Mucosa of rectum (tissue), 2 donors: ENCODE measurements around the gene HSFX2.
"Not testable (repeated sequence)": the region's sequence is repeated elsewhere in the genome, so short reads cannot be mapped to it uniquely, and the experiment has no call there.

ENCODE experiments used
- H3K27ac ChIP-seq, 2 donors: one replicate each; pipeline ENCODE4 v1.7.0; 2013; ENCODE audit warnings: inconsistent platforms in 2 of 2, low read depth in 2 of 2, low read length in 2 of 2
- H3K27me3 ChIP-seq, 2 donors: one replicate each; pipeline ENCODE4 v1.7.0; 2013; ENCODE audit warnings: low read length in 2 of 2; ENCODE audit not compliant: control insufficient read depth in 2 of 2, insufficient read depth in 2 of 2
- H3K36me3 ChIP-seq, 2 donors: one replicate each; pipeline ENCODE4 v1.7.0; 2013; ENCODE audit warnings: low read length in 2 of 2; ENCODE audit not compliant: control insufficient read depth in 2 of 2, insufficient read depth in 2 of 2
- H3K4me1 ChIP-seq, 2 donors: one replicate each; pipeline ENCODE4 v1.7.0; 2013; ENCODE audit warnings: low read length in 2 of 2, mild to moderate bottlenecking in 1 of 2; ENCODE audit not compliant: control insufficient read depth in 2 of 2, insufficient read depth in 2 of 2
- H3K4me3 ChIP-seq, 2 donors: one replicate each; pipeline ENCODE4 v1.7.0; 2013; ENCODE audit warnings: low read length in 2 of 2
- H3K9ac ChIP-seq, 2 donors: one replicate each; pipeline ENCODE4 v1.7.0; 2013; ENCODE audit warnings: low read length in 2 of 2, low read depth in 1 of 2, mild to moderate bottlenecking in 1 of 2
- H3K9me3 ChIP-seq, 2 donors: one replicate each; pipeline ENCODE4 v1.7.0; 2013; ENCODE audit warnings: low read length in 2 of 2; ENCODE audit not compliant: control insufficient read depth in 2 of 2
- donor health status: healthy.
- donor health status: Normal muscosa, but diverticular disease.

The HSFX2 gene

DNA sequence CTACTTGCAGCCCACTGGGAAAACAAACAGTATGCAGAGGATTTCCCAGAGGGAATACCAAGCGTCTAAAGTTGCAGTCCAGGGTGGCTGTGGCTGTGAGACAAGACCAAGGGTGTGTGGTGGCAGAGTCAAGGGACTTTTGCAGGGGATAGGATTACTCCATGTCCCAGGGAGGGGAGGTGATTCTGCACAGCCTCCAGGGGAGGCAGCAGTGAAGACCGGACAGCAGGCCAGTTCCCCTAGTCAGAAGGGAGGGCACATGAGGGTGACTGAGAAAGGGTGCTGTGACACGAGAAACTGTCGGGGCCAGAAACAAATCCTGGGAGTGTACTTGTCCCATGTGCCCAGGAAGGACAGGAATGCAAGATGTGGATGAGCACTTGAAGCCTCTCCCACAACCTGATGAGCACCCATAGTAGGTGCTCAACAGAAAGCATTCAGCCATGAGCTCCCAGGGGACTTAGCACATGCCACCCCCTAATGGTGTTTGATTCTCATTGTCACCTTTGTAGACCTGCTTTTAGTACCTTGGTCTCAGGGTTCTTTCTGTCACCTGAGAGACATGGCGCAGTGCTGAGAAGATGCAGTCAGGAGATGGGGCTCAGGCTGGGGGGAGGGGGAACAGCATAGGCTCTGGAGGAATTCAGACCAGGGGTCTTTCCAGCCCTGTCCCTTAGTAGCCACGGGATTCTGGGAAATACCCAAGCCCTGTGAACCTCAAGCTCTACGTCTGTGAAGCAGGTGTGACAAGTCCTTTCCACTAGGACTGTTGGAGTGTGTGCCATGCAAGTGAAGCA lies 27.3 kb downstream of the HSFX2 start:
- Histone ChIP-seq H3K4me3 (no peak overlapping the region), H3K27ac (no peak overlapping the region), H3K4me1 (no peaks in the 10 kb centered on the region), H3K36me3 (no peaks in the 10 kb centered on the region), H3K27me3 (no peaks in the 10 kb centered on the region), H3K9ac (no peak overlapping the region), H3K9me3 (no peaks in the 10 kb centered on the region)

DNA sequence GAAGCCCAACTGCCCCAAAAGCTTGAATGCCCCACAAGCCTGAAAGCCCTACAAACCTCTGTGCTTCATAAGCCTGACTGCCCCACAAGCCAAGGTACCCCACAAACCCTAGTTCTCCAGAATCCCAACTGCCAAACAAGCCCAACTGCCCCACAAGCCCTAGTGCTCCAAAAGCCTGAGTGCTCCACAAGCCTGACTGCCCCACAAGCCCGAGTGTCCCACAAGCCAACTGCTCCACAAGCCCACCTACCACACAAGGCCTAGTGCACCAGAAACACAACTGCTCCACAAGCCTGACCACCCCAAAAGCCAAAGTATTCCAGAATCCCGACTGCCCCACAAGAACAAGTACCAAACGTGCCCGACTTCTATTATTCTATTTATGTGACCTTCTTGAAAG lies 31.8 kb downstream of the HSFX2 start:
- Histone ChIP-seq H3K4me3 (no peak overlapping the region), H3K36me3 (no peaks in the 10 kb centered on the region), H3K4me1 (no peaks in the 10 kb centered on the region), H3K27me3 (no peaks in the 10 kb centered on the region), H3K9me3 (no peaks in the 10 kb centered on the region), H3K27ac (no peak overlapping the region), H3K9ac (no peak overlapping the region)

- H3K9ac ChIP-seq, H3K4me3 ChIP-seq, H3K27ac ChIP-seq, H3K36me3 ChIP-seq, H3K27me3 ChIP-seq, H3K4me1 ChIP-seq, H3K9me3 ChIP-seq: not testable (repeated sequence)
These were observed 39.9 kb downstream of the HSFX2 start for GRCh38 chrX:149555251-149555650.

DNA sequence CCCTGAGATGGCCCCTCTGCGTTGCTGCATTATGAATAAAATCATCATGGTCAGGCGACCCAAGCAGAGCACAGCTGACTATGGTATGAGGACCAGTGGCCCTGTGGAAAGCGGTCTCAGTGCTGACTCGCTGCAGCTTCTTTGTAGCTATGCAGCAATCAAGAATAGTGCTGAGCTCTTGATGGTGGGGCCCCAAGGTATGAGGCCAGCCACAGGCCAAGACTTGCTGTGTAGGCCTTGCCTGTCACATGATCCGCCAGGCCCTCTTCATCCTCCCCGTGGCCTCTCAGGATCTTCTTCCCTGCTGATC lies 43.2 kb downstream of the HSFX2 start:
- H3K4me1 ChIP-seq, H3K36me3 ChIP-seq: not testable (repeated sequence)

GRCh38 chrX:149551245-149551938 lies 43.7 kb downstream of the HSFX2 start:
- H3K9ac ChIP-seq, H3K36me3 ChIP-seq, H3K4me3 ChIP-seq, H3K9me3 ChIP-seq, H3K27me3 ChIP-seq, H3K27ac ChIP-seq, H3K4me1 ChIP-seq: not testable (repeated sequence)

More for the DNA sequence above, 43.2 kb downstream of the HSFX2 start:
- not testable (repeated sequence) for H3K27me3 ChIP-seq, H3K4me3 ChIP-seq, H3K9me3 ChIP-seq, H3K27ac ChIP-seq, H3K9ac ChIP-seq

GRCh38 chrX:149550454-149550853 lies 44.7 kb downstream of the HSFX2 start:
- not testable (repeated sequence) for H3K27me3 ChIP-seq, H3K4me1 ChIP-seq, H3K9me3 ChIP-seq, H3K27ac ChIP-seq, H3K4me3 ChIP-seq, H3K36me3 ChIP-seq, H3K9ac ChIP-seq

DNA sequence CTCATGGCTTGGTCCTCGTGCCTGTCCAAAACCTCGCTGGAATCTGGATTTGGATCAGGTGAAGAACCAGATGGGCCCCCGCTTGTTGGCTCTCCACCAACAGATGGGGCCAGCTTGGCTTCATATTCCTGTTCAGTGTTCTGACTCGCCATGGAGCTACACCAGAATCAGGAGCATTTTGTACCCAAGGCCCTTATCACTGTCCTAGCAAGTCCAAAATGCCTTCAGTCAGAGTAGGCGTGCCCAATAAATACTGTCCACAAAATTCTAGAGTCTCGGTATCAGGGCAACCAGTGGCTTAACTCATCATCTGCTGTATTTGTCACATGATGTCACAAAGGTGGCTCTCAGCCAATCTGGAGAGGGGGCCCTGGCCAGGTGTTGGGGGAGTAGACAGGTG lies 45.4 kb downstream of the HSFX2 start, which contains the start of gene HSFX3:
HSFX3 (minus strand) TSS at position 224 of the 400 bp plus-strand sequence; CDS start at position 152, 72 bp downstream.
- H3K27ac ChIP-seq, H3K4me3 ChIP-seq, H3K9me3 ChIP-seq, H3K36me3 ChIP-seq, H3K9ac ChIP-seq, H3K4me1 ChIP-seq, H3K27me3 ChIP-seq: not testable (repeated sequence)

- H3K27me3 ChIP-seq, H3K4me1 ChIP-seq, H3K9ac ChIP-seq, H3K36me3 ChIP-seq, H3K4me3 ChIP-seq, H3K27ac ChIP-seq, H3K9me3 ChIP-seq: not testable (repeated sequence)
These were observed 47.3 kb downstream of the HSFX2 start for GRCh38 chrX:149547782-149548181.

DNA sequence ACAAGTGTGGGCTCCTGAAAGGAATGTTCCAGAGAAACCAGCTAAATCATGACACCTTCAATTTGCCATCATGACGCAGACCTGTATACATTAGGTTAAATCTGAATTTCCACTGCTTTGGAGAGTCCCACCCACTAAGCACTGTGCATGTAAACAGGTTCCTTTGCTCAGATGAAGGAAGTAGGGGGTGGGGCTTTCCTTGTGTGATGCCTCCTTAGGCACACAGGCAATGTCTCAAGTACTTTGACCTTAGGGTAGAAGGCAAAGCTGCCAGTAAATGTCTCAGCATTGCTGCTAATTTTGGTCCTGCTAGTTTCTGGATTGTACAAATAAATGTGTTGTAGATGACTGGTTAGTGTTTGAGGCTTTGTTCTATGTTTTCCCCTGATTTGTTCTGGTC lies 48.2 kb downstream of the HSFX2 start:
- H3K4me3 ChIP-seq, H3K36me3 ChIP-seq, H3K4me1 ChIP-seq, H3K9me3 ChIP-seq, H3K27ac ChIP-seq, H3K27me3 ChIP-seq, H3K9ac ChIP-seq: not testable (repeated sequence)

DNA sequence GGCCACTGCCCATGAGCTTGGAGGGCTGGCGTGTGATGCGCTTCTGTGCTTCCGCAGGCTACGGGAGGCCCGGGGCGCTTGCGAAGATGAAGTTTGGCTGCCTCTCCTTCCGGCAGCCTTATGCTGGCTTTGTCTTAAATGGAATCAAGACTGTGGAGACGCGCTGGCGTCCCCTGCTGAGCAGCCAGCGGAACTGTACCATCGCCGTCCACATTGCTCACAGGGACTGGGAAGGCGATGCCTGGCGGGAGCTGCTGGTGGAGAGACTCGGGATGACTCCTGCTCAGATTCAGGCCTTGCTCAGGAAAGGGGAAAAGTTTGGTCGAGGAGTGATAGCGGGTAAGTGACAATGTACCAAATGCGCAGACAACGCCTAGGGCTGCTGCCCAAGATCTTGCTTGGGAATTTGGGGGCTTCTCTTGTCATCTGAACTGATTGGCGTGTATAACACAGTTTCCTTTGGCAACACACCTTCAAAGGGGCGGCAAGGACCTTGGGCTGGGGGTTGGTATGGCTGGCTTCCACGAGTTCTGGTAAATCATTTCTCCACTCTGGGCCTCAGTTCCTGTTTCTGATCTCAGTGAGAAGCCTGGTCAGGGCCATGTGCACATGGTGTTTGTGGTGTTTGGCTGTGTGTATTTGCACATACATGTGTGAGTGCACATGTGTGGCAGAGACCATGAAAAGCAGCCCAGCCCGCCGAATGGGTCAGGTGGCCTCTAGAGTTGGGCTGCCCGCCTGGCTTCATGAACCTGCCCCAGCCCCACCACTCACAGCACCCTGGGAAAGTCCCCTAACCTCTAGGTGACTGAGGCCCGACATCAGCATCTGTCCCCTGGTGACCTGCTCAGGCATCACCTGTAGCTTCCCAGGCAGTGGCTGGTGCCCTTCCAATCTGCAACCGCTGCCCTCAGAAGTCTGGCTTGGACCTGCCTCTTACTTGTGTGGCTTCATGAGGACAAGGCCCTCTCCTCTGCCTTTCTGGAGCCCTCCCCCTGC lies 49.3 kb downstream of the HSFX2 start:
- not testable (repeated sequence) for H3K4me1 ChIP-seq, H3K27ac ChIP-seq, H3K27me3 ChIP-seq, H3K9ac ChIP-seq, H3K36me3 ChIP-seq, H3K4me3 ChIP-seq, H3K9me3 ChIP-seq
